Body of pancreas (tissue), 4 donors: Measurements from ENCODE around the gene ITIH4.

Source experiments
- CTCF ChIP-seq, 7 experiments: fragments of 450-650 bp in 4 of 7; fragments of 200-600 bp in 3 of 7; sonication (generic) in 3 of 7; IDR thresholded peaks; one replicate each; pipeline ENCODE4 v1.5.1; 2016 to 2019; ENCODE audit warnings: antibody characterized with exemption in 7 of 7
- POLR2A ChIP-seq, 3 donors: fragments of 450-650 bp; IDR thresholded peaks; one replicate each; pipeline ENCODE4 v1.6.1; 2016; ENCODE audit warnings: antibody characterized with exemption in 3 of 3, mild to moderate bottlenecking in 2 of 3

GRCh38 chr3:52791928-52792327, 38.5 kb downstream of the ITIH4 start:
- no peak for TF ChIP-seq CTCF (IDR thresholded peaks at IDR 0.05)
- no peak for TF ChIP-seq POLR2A (IDR thresholded peaks at IDR 0.05)
